Cardiac muscle cell (in vitro differentiated cells and primary cell): ENCODE data around the gene HSD17B1. TPM values are rescaled to one million over a fixed set of nuclear protein-coding genes. Genes with fewer than 3 reads are reported as not detected.

Experiments
- DNase-seq, 2 donors: peaks; one replicate each; pipeline versions ENCODE4 v3.0.0 to v3.0.0-alpha.2; 2010 to 2017; ENCODE audit warnings: low read depth in 1 of 2, low spot score in 1 of 2
- H3K27ac ChIP-seq: fragments of 200-600 bp; sonication (generic); 2 replicates; pipeline ENCODE4 v1.5.1; 2016
- H3K27me3 ChIP-seq: fragments of 200-600 bp; sonication (generic); 2 replicates; pipeline ENCODE4 v1.6.0; 2016; ENCODE audit warnings: control low read depth
- H3K36me3 ChIP-seq: fragments of 200-600 bp; sonication (generic); 2 replicates; pipeline ENCODE4 v1.5.1; 2016; ENCODE audit warnings: control low read depth
- H3K4me1 ChIP-seq: fragments of 200-600 bp; sonication (generic); 2 replicates; pipeline ENCODE4 v1.8.1; 2017; ENCODE audit warnings: low read depth, mild to moderate bottlenecking, mixed run types
- H3K4me3 ChIP-seq: fragments of 200-600 bp; sonication (generic); 2 replicates; pipeline ENCODE4 v1.5.1; 2016; ENCODE audit warnings: mild to moderate bottlenecking
- H3K9me3 ChIP-seq: fragments of 200-600 bp; sonication (generic); 2 replicates; pipeline ENCODE4 v1.5.1; 2017; ENCODE audit warnings: low read depth, mild to moderate bottlenecking, control low read depth
- CTCF ChIP-seq: IDR thresholded peaks from 2 replicates; pipeline ENCODE4 v1.5.1; 2012; ENCODE audit warnings: low read depth, mild to moderate bottlenecking, low read length
- polyA plus RNA-seq: library from polyadenylated mRNA; unstranded; fragments of >200 nt; fragmentation: Nextera tagmentation; extraction: Ambion mirVana; gene quantifications from 2 replicates; pipeline ENCODE4 v1.2.1, GENCODE V29; 2016
- total RNA-seq: library from RNA; depleted of rRNA; stranded (reverse); fragments of >200 nt; gene quantifications from 2 replicates; pipeline ENCODE4 v1.2.3, GENCODE V29; 2016

HSD17B1 gene
- total and polyA plus RNA-seq, 2 experiments from 2014 or later = 3.0 to 6.0 TPM

GRCh38 chr17:42517516-42517915 lies 35.2 kb upstream of the HSD17B1 start:
- peak; percentile 95 for TF ChIP-seq CTCF
- no peaks in the 10 kb centered on the region for H3K9me3 ChIP-seq
- H3K27me3 ChIP-seq = no peaks in the 10 kb centered on the region
- H3K4me3 ChIP-seq = no peak overlapping the region
- DNase-seq = peak; percentile 56 to 95
- H3K36me3 ChIP-seq = no peaks in the 10 kb centered on the region
- peak overlapping the region; percentile 100 for H3K27ac ChIP-seq
- peaks cover 27% of the 10 kb centered on the region for H3K4me1 ChIP-seq

GRCh38 chr17:42518046-42518754 lies 34.5 kb upstream of the HSD17B1 start:
- peaks cover 32% of the 10 kb centered on the region for H3K4me1 ChIP-seq
- peak overlapping the region; percentile 100 for H3K27ac ChIP-seq
- no peaks in the 10 kb centered on the region for H3K27me3 ChIP-seq
- no peaks in the 10 kb centered on the region for H3K9me3 ChIP-seq
- H3K36me3 ChIP-seq = no peaks in the 10 kb centered on the region
- no peak for TF ChIP-seq CTCF
- peak in 1 of 2 donors; percentile 97 for DNase-seq
- no peak overlapping the region for H3K4me3 ChIP-seq

GRCh38 chr17:42518755-42519545 lies 33.8 kb upstream of the HSD17B1 start:
- peak overlapping the region; percentile 100 for H3K27ac ChIP-seq
- peaks cover 34% of the 10 kb centered on the region for H3K4me1 ChIP-seq

GRCh38 chr17:42519546-42520491 lies 32.9 kb upstream of the HSD17B1 start:
- DNase-seq = peak; percentile 73 to 99
- H3K4me1 ChIP-seq = peaks cover 34% of the 10 kb centered on the region
- H3K36me3 ChIP-seq = no peaks in the 10 kb centered on the region
- H3K27me3 ChIP-seq = no peaks in the 10 kb centered on the region
- peak overlapping the region; percentile 100 for H3K27ac ChIP-seq
- no peaks in the 10 kb centered on the region for H3K9me3 ChIP-seq
- TF ChIP-seq CTCF = no peak
- H3K4me3 ChIP-seq = no peak overlapping the region

More at GRCh38 chr17:42518755-42519545, 33.8 kb upstream of the HSD17B1 start:
- Histone ChIP-seq H3K4me3 (no peak overlapping the region), H3K36me3 (no peaks in the 10 kb centered on the region), H3K9me3 (no peaks in the 10 kb centered on the region), H3K27me3 (no peaks in the 10 kb centered on the region)
- no peak for TF ChIP-seq CTCF
- peak in 1 of 2 donors; percentile 77 for DNase-seq

- no peak for DNase-seq
- Histone ChIP-seq H3K36me3 (no peaks in the 10 kb centered on the region), H3K27ac (peak overlapping the region; percentile 100), H3K4me1 (peaks cover 34% of the 10 kb centered on the region), H3K27me3 (no peaks in the 10 kb centered on the region), H3K4me3 (no peak overlapping the region), H3K9me3 (no peaks in the 10 kb centered on the region)
- peak; percentile 29 for TF ChIP-seq CTCF
These were observed 32.2 kb upstream of the HSD17B1 start for GRCh38 chr17:42520540-42520951.
